ENCODE data around the gene AGK. TPM values are rescaled to one million over a fixed set of nuclear protein-coding genes. Genes with fewer than 3 reads are reported as not detected.

AGK gene
- polyA plus RNA-seq, 2 of the 4 experiments (the other 2 are of a cell fraction), result 29.6 to 63.5 TPM

GRCh38 chr7:141598408-141598807 is 47.2 kb downstream of the AGK start:
- POLR2A ChIA-PET, result no interaction called here
- no peak for FAIRE-seq
- Histone ChIP-seq H3K4me3 (no peak overlapping the region), H3K27ac (no peak overlapping the region), H3K4me1 (peaks cover 4% of the 10 kb centered on the region; the same call in 2 of the 3 replicates), H3K9me3 (no peaks in the 10 kb centered on the region), H3K4me2 (no peak overlapping the region)
- no peak for ATAC-seq
- peak; percentile 77 for TF ChIP-seq MAFK (IDR thresholded peaks at IDR 0.05; ENCODE audit: partially characterized antibody)
- TF ChIP-seq HOXB5 (CRISPR knock-in tag; IDR thresholded peaks at IDR 0.05), result no peak
- 86% methylated on average over 2 of the region's 2 CpGs for WGBS (ENCODE audit: missing lambda C conversion rate)
- CTCF ChIA-PET, result no interaction called here
- DNase-seq (ENCODE audit: low read depth in 1 of 2, low spot score in 1 of 2), result no peak

GRCh38 chr7:141600168-141601006 is 49.2 kb downstream of the AGK start:
- Histone ChIP-seq H3K4me1 (no peaks in the 10 kb centered on the region), H3K4me2 (no peak overlapping the region), H3K9me3 (no peaks in the 10 kb centered on the region), H3K27ac (no peak overlapping the region), H3K4me3 (no peak overlapping the region)
- DNase-seq (ENCODE audit: low read depth in 1 of 2, low spot score in 1 of 2) (no peak), ATAC-seq (no peak), FAIRE-seq (no peak)
- TF ChIP-seq CEBPB (IDR thresholded peaks at IDR 0.05) (no peak), POLR2AphosphoS2 (conservative IDR thresholded peaks at IDR 0.05; ENCODE audit: low read length) (no peak), RARB (CRISPR knock-in tag; IDR thresholded peaks at IDR 0.05) (no peak), ESRRA (IDR thresholded peaks at IDR 0.05; ENCODE audit: borderline replicate concordance, low read length) (no peak), MAZ (IDR thresholded peaks at IDR 0.05; ENCODE audit: borderline replicate concordance, low read depth, low read length) (no peak), TP53 (CRISPR knock-in tag; IDR thresholded peaks at IDR 0.05) (no peak), EHMT2 (IDR thresholded peaks at IDR 0.05; ENCODE audit: low read depth) (no peak), CBX2 (IDR thresholded peaks at IDR 0.05; ENCODE audit: borderline replicate concordance, low read depth) (no peak), KDM1A (IDR thresholded peaks at IDR 0.05; ENCODE audit: low read depth) (no peak), HOXB13 (CRISPR knock-in tag; IDR thresholded peaks at IDR 0.05; ENCODE audit: low read depth) (no peak), FOXS1 (CRISPR knock-in tag; IDR thresholded peaks at IDR 0.05) (no peak), CHD2 (IDR thresholded peaks at IDR 0.05; ENCODE audit: low read length, partially characterized antibody) (no peak), NPAS2 (CRISPR knock-in tag; IDR thresholded peaks at IDR 0.05; ENCODE audit: borderline replicate concordance) (no peak), MAFK (IDR thresholded peaks at IDR 0.05; ENCODE audit: partially characterized antibody) (no peak), BCL3 (IDR thresholded peaks at IDR 0.05) (no peak), HEYL (CRISPR knock-in tag; IDR thresholded peaks at IDR 0.05) (no peak), FOSL2 (IDR thresholded peaks at IDR 0.05) (no peak), FOSL2 (CRISPR knock-in tag; IDR thresholded peaks at IDR 0.05) (no peak)
- TF ChIP-seq, protein P1, sequence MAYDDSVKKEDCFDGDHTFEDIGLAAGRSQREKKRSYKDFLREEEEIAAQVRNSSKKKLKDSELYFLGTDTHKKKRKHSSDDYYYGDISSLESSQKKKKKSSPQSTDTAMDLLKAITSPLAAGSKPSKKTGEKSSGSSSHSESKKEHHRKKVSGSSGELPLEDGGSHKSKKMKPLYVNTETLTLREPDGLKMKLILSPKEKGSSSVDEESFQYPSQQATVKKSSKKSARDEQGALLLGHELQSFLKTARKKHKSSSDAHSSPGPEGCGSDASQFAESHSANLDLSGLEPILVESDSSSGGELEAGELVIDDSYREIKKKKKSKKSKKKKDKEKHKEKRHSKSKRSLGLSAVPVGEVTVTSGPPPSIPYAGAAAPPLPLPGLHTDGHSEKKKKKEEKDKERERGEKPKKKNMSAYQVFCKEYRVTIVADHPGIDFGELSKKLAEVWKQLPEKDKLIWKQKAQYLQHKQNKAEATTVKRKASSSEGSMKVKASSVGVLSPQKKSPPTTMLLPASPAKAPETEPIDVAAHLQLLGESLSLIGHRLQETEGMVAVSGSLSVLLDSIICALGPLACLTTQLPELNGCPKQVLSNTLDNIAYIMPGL (CRISPR knock-in tag; IDR thresholded peaks at IDR 0.05; ENCODE audit: borderline replicate concordance), result no peak
- TF ChIP-seq, protein P2, sequence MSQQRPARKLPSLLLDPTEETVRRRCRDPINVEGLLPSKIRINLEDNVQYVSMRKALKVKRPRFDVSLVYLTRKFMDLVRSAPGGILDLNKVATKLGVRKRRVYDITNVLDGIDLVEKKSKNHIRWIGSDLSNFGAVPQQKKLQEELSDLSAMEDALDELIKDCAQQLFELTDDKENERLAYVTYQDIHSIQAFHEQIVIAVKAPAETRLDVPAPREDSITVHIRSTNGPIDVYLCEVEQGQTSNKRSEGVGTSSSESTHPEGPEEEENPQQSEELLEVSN (IDR thresholded peaks at IDR 0.05; ENCODE audit: borderline replicate concordance, low read depth), result no peak
- TF ChIP-seq, protein P3, sequence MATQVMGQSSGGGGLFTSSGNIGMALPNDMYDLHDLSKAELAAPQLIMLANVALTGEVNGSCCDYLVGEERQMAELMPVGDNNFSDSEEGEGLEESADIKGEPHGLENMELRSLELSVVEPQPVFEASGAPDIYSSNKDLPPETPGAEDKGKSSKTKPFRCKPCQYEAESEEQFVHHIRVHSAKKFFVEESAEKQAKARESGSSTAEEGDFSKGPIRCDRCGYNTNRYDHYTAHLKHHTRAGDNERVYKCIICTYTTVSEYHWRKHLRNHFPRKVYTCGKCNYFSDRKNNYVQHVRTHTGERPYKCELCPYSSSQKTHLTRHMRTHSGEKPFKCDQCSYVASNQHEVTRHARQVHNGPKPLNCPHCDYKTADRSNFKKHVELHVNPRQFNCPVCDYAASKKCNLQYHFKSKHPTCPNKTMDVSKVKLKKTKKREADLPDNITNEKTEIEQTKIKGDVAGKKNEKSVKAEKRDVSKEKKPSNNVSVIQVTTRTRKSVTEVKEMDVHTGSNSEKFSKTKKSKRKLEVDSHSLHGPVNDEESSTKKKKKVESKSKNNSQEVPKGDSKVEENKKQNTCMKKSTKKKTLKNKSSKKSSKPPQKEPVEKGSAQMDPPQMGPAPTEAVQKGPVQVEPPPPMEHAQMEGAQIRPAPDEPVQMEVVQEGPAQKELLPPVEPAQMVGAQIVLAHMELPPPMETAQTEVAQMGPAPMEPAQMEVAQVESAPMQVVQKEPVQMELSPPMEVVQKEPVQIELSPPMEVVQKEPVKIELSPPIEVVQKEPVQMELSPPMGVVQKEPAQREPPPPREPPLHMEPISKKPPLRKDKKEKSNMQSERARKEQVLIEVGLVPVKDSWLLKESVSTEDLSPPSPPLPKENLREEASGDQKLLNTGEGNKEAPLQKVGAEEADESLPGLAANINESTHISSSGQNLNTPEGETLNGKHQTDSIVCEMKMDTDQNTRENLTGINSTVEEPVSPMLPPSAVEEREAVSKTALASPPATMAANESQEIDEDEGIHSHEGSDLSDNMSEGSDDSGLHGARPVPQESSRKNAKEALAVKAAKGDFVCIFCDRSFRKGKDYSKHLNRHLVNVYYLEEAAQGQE (IDR thresholded peaks at IDR 0.05), result no peak
- WGBS (ENCODE audit: missing lambda C conversion rate), result 90% methylated on average over 4 of the region's 4 CpGs
- ChIA-PET POLR2A (no interaction called here), CTCF (interaction anchor here (1.0 to 1.3 kb wide), 2 partner anchors 10 to 11 kb away, joined by 3 read pairs; no protein-coding TSS in a partner anchor)

Data from A549 (cell line).